T-cell (primary cell): ENCODE measurements around the gene NIBAN1. TPM values are rescaled to one million over a fixed set of nuclear protein-coding genes. Genes with fewer than 3 reads are reported as not detected.

ENCODE experiments used
- ATAC-seq, 4 experiments: fragments of 200-7000 bp in 3 of 4; fragments of 150-1000 bp in 1 of 4; cut with Tn5 transposase; replicated peaks in 1 of 4; 1 replicate in 3 of 4; 2 replicates in 1 of 4; pipeline ENCODE4 v1.10.0; 2021; ENCODE audit warnings: moderate library complexity in 3 of 4, mild to moderate bottlenecking in 2 of 4, moderate number of reproducible peaks in 1 of 4
- CTCF ChIA-PET, 2 donors: fragments of 300-600 bp; sonication (Branson Sonifier 250); formaldehyde crosslinking; loops; one replicate each; lab custom pipeline; 2022; ENCODE audit warnings: antibody characterized with exemption in 2 of 2; lab: Charles Lee
- POLR2A ChIA-PET, 2 donors: fragments of 300-600 bp; sonication (Branson Sonifier 250); formaldehyde crosslinking; loops; one replicate each; lab custom pipeline; 2022; ENCODE audit warnings: antibody characterized with exemption in 2 of 2; lab: Charles Lee
- DNase-seq, 35 experiments: peaks; one replicate each; pipeline versions ENCODE4 v3.0.0 to v3.0.0-alpha.2; 2013 to 2023
- H3K27ac ChIP-seq: one replicate; pipeline ENCODE4 v1.5.1; 2013; ENCODE audit warnings: low read length
- H3K27me3 ChIP-seq, 2 experiments: replicated peaks in 1 of 2; 1 replicate in 1 of 2; 2 replicates in 1 of 2; pipeline versions ENCODE4 v1.6.1 to v1.7.0; 2013; ENCODE audit warnings: low read length in 1 of 2, mixed read lengths in 1 of 2; ENCODE audit not compliant: control insufficient read depth in 2 of 2, insufficient read depth in 2 of 2; ENCODE audit errors: extremely low read depth in 1 of 2
- H3K36me3 ChIP-seq, 2 donors: 1 replicate in 1 of 2; 2 replicates in 1 of 2; pipeline versions ENCODE4 v1.6.1 to v1.7.0; 2013; ENCODE audit warnings: low read length in 1 of 2; ENCODE audit not compliant: control insufficient read depth in 2 of 2, insufficient read depth in 1 of 2; ENCODE audit errors: extremely low read depth in 1 of 2
- H3K4me1 ChIP-seq, 2 experiments: 1 replicate in 1 of 2; 2 replicates in 1 of 2; pipeline versions ENCODE4 v1.6.1 to v1.7.0; 2013; ENCODE audit warnings: low read length in 2 of 2, mixed read lengths in 1 of 2; ENCODE audit not compliant: insufficient read depth in 2 of 2, control insufficient read depth in 1 of 2; ENCODE audit errors: extremely low read depth in 1 of 2
- H3K4me3 ChIP-seq, 2 donors: 1 replicate in 1 of 2; 2 replicates in 1 of 2; pipeline versions ENCODE4 v1.5.1 to v1.7.0; 2013; ENCODE audit warnings: mild to moderate bottlenecking in 2 of 2, low read length in 1 of 2, moderate library complexity in 1 of 2; ENCODE audit not compliant: control insufficient read depth in 1 of 2; ENCODE audit errors: extremely low read depth in 1 of 2
- H3K9me3 ChIP-seq: 2 replicates; pipeline ENCODE4 v1.7.0; 2013
- H3K27ac Mint-ChIP-seq, 2 donors: one replicate each; pipeline ENCODE4 v1.8.0; 2020 to 2021; ENCODE audit warnings: mild to moderate bottlenecking in 2 of 2, mixed read lengths in 2 of 2
- H3K27me3 Mint-ChIP-seq, 2 donors: one replicate each; pipeline ENCODE4 v1.8.0; 2021 to 2022; ENCODE audit warnings: mixed read lengths in 2 of 2
- H3K36me3 Mint-ChIP-seq: one replicate; pipeline ENCODE4 v1.8.0; 2021; ENCODE audit warnings: mixed read lengths
- H3K4me1 Mint-ChIP-seq, 3 donors: one replicate each; pipeline ENCODE4 v1.8.0; 2020 to 2022; ENCODE audit warnings: mixed read lengths in 3 of 3, mild to moderate bottlenecking in 1 of 3
- H3K4me3 Mint-ChIP-seq, 3 donors: one replicate each; pipeline ENCODE4 v1.8.0; 2020 to 2022; ENCODE audit warnings: mild to moderate bottlenecking in 3 of 3, mixed read lengths in 3 of 3, moderate library complexity in 3 of 3
- H3K9me3 Mint-ChIP-seq, 3 donors: one replicate each; pipeline ENCODE4 v1.8.0; 2020 to 2022; ENCODE audit warnings: mixed read lengths in 3 of 3
- WGBS: methylation state at CpG from one replicate; pipeline ENCODE4 v1.1.5; 2013; ENCODE audit warnings: missing lambda C conversion rate; ENCODE audit not compliant: insufficient coverage; 5-methylcytosine and 5-hydroxymethylcytosine counted together
- total RNA-seq, 35 experiments: library from RNA in 6 of 35; stranded (reverse) in 6 of 35; fragments of 120-200 nt in 1 of 35; gene quantifications; one replicate each; pipeline versions ENCODE4 v1.2.1 to v1.2.4 and lab custom pipeline; 2013 to 2026

The NIBAN1 gene, protein sequence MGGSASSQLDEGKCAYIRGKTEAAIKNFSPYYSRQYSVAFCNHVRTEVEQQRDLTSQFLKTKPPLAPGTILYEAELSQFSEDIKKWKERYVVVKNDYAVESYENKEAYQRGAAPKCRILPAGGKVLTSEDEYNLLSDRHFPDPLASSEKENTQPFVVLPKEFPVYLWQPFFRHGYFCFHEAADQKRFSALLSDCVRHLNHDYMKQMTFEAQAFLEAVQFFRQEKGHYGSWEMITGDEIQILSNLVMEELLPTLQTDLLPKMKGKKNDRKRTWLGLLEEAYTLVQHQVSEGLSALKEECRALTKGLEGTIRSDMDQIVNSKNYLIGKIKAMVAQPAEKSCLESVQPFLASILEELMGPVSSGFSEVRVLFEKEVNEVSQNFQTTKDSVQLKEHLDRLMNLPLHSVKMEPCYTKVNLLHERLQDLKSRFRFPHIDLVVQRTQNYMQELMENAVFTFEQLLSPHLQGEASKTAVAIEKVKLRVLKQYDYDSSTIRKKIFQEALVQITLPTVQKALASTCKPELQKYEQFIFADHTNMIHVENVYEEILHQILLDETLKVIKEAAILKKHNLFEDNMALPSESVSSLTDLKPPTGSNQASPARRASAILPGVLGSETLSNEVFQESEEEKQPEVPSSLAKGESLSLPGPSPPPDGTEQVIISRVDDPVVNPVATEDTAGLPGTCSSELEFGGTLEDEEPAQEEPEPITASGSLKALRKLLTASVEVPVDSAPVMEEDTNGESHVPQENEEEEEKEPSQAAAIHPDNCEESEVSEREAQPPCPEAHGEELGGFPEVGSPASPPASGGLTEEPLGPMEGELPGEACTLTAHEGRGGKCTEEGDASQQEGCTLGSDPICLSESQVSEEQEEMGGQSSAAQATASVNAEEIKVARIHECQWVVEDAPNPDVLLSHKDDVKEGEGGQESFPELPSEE
- total RNA-seq = 10 to 100 TPM; 19.9 to 53.6 (median 46.0) TPM
- 54.6 TPM for total RNA-seq (2013)
- total RNA-seq (lab: John Stamatoyannopoulos, UW) = 60.9 to 510 (median 156) reads per million in 29 experiments

GRCh38 chr1:184974056-184974836 lies at the start of gene NIBAN1:
NIBAN1 (minus strand) TSS chr1:184974508; CDS start chr1:184974356, 152 bp downstream.
- Mint-ChIP-seq H3K9me3 (no peaks in the 10 kb centered on the region), H3K4me1 (peaks cover 25 to 56% (median 52%) of the 10 kb centered on the region in 3 donors), H3K27me3 (peaks cover 7 to 17% of the 10 kb centered on the region in 2 donors), H3K4me3 (peak within 1 kb of the TSS; percentile 90 to 94 (median 91)), H3K36me3 (no peaks in the 10 kb centered on the region), H3K27ac (peak within 1 kb of the TSS; percentile 91 to 92)
- Histone ChIP-seq H3K27me3 (no peaks in the 10 kb centered on the region), H3K4me3 (peak within 1 kb of the TSS; percentile 67 to 83), H3K36me3 (no peaks in the 10 kb centered on the region), H3K9me3 (no peaks in the 10 kb centered on the region), H3K4me1 (peaks cover 7 to 32% of the 10 kb centered on the region in 2 experiments), H3K27ac (peak within 1 kb of the TSS; percentile 90)
- ATAC-seq = peak; percentile 72 to 80 (median 76)
- under 1% methylated on average over 70 of the region's 70 CpGs for WGBS
- ChIA-PET CTCF (interaction anchor here (0.6 to 2.6 kb wide), 10 partner anchors 42 to 920 kb away, joined by 3 to 16 read pairs (median 3); no protein-coding TSS in a partner anchor), POLR2A (interaction anchor here (0.5 to 2.9 kb wide), 11 partner anchors 8 to 593 kb away, joined by 3 to 37 read pairs (median 3); partner anchors contain the start of gene EDEM3 (in 1 of the 2))
- peak; percentile 26 to 79 (median 49) for DNase-seq

GRCh38 chr1:185017966-185018365 lies 43.7 kb upstream of the NIBAN1 start:
- H3K27me3 ChIP-seq = no peaks in the 10 kb centered on the region
- H3K9me3 ChIP-seq = no peaks in the 10 kb centered on the region
- no peak overlapping the region for H3K4me3 ChIP-seq
- ChIA-PET CTCF (interaction anchor here in 1 of 2 donors (0.6 kb wide), 1 partner anchor 33 kb away, joined by 3 read pairs; no protein-coding TSS in a partner anchor), POLR2A (interaction anchor here in 1 of 2 donors (0.7 kb wide), 1 partner anchor 18 kb away, joined by 3 read pairs; no protein-coding TSS in a partner anchor)
- Mint-ChIP-seq H3K9me3 (no peaks in the 10 kb centered on the region), H3K36me3 (no peaks in the 10 kb centered on the region), H3K4me1 (no peaks in the 10 kb centered on the region), H3K27me3 (peaks cover 4 to 9% of the 10 kb centered on the region in 2 donors), H3K4me3 (no peak overlapping the region), H3K27ac (no peak overlapping the region)
- H3K36me3 ChIP-seq = no peaks in the 10 kb centered on the region
- H3K4me1 ChIP-seq = no peaks in the 10 kb centered on the region
- ATAC-seq (no peak), DNase-seq (no peak)
- no peak overlapping the region for H3K27ac ChIP-seq
- 83% methylated on average over 3 of the region's 3 CpGs for WGBS

DNA sequence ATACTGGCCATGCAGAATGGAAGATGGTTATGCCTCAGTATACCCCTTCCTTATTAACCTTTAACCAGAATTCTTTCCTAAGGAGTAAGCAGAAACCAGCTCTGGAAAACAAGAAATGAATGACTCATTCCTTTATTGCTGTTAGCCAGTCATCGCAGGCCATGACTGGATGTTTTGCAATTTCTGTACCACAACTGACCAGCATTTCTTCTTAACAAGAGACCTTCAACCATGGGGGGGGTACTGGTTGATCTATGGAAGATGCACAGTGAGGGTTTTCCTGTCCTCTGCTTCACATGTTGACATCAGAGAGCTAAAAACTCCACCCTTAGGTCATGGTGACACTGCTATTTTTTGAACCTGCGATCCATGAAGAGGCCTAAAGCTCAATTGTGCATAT lies 43.0 kb upstream of the NIBAN1 start:
- Mint-ChIP-seq H3K4me1 (no peaks in the 10 kb centered on the region), H3K27me3 (peaks cover 5 to 9% of the 10 kb centered on the region in 2 donors), H3K27ac (no peak overlapping the region), H3K4me3 (no peak overlapping the region), H3K36me3 (no peaks in the 10 kb centered on the region), H3K9me3 (no peaks in the 10 kb centered on the region)
- Histone ChIP-seq H3K4me1 (no peaks in the 10 kb centered on the region), H3K9me3 (no peaks in the 10 kb centered on the region), H3K4me3 (no peak overlapping the region), H3K27ac (no peak overlapping the region), H3K36me3 (no peaks in the 10 kb centered on the region), H3K27me3 (no peaks in the 10 kb centered on the region)
- ChIA-PET POLR2A (no interaction called here), CTCF (no interaction called here)
- no peak for DNase-seq
- ATAC-seq = no peak
- no CpG with 5 or more reads among the region's 2 CpGs for WGBS

GRCh38 chr1:185016880-185017279 lies 42.6 kb upstream of the NIBAN1 start:
- no peaks in the 10 kb centered on the region for H3K36me3 Mint-ChIP-seq
- Histone ChIP-seq H3K36me3 (no peaks in the 10 kb centered on the region), H3K27ac (no peak overlapping the region), H3K4me1 (no peaks in the 10 kb centered on the region), H3K27me3 (no peaks in the 10 kb centered on the region), H3K9me3 (no peaks in the 10 kb centered on the region), H3K4me3 (no peak overlapping the region)
- H3K4me3 Mint-ChIP-seq = no peak overlapping the region
- WGBS = no CpG with 5 or more reads among the region's 2 CpGs
- CTCF ChIA-PET = no interaction called here
- ATAC-seq (no peak), DNase-seq (no peak)
- no peak overlapping the region for H3K27ac Mint-ChIP-seq
- H3K4me1 Mint-ChIP-seq = no peaks in the 10 kb centered on the region
- POLR2A ChIA-PET = no interaction called here
- no peaks in the 10 kb centered on the region for H3K9me3 Mint-ChIP-seq
- peaks cover 9% of the 10 kb centered on the region in 2 donors for H3K27me3 Mint-ChIP-seq

DNA sequence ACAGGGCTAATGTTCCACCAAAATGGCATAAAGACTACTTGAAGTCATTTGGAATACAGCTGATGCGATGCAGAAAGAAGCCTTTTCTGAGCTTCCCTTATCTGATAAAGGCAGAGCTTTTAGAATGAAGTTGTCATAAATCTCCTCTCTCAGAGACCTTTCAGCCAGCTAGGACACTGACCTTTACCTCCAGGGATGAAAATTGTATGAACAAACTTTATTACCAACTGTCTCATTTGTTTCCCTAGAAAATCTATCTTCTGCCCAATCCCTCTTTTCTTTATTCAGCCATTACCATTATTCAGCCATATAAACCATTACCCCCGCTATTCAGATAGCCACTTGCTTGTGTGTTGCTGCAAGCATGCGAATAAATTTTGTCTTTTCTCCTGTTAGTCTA lies 41.3 kb upstream of the NIBAN1 start:
- H3K4me3 Mint-ChIP-seq = no peak overlapping the region
- H3K36me3 Mint-ChIP-seq = no peaks in the 10 kb centered on the region
- DNase-seq (no peak), ATAC-seq (no peak)
- H3K27me3 Mint-ChIP-seq = peaks cover 9% of the 10 kb centered on the region in 2 donors
- POLR2A ChIA-PET = no interaction called here
- H3K36me3 ChIP-seq = no peaks in the 10 kb centered on the region
- H3K4me3 ChIP-seq = no peak overlapping the region
- H3K9me3 Mint-ChIP-seq = no peaks in the 10 kb centered on the region
- no peak overlapping the region for H3K27ac Mint-ChIP-seq
- 100% methylated on average over 1 of the region's 3 CpGs for WGBS
- H3K4me1 ChIP-seq = no peaks in the 10 kb centered on the region
- H3K9me3 ChIP-seq = no peaks in the 10 kb centered on the region
- no peak overlapping the region for H3K27ac ChIP-seq
- no peaks in the 10 kb centered on the region for H3K4me1 Mint-ChIP-seq
- CTCF ChIA-PET = no interaction called here
- H3K27me3 ChIP-seq = no peaks in the 10 kb centered on the region
